ENCODE data around the gene ZBTB25. TPM values are rescaled to one million over a fixed set of nuclear protein-coding genes. Genes with fewer than 3 reads are reported as not detected.
A peak's percentile ranks its signal among the peaks of the same experiment; 100 is the strongest.

The ZBTB25 gene
- total and polyA plus RNA-seq, 2 experiments from 2014 or later: 11.3 to 13.3 TPM

GRCh38 chr14:64540208-64541202 lies 36.9 kb upstream of the ZBTB25 start, which contains the start of gene HSPA2:
HSPA2 (plus strand) TSS chr14:64540741; CDS start chr14:64540850, 109 bp downstream.
- TF ChIP-seq CTCF (IDR thresholded peaks at IDR 0.05; ENCODE audit: low read depth, low read length): peak; percentile 86

GRCh38 chr14:64536488-64537245 lies 33.0 kb upstream of the ZBTB25 start:
- Histone ChIP-seq H3K27me3 (peaks cover 9% of the 10 kb centered on the region), H3K27ac (no peak overlapping the region)

More at GRCh38 chr14:64540208-64541202, 36.9 kb upstream of the ZBTB25 start, which contains the start of gene HSPA2:
- Histone ChIP-seq H3K4me3 (peak within 1 kb of the TSS; percentile 28), H3K4me1 (ENCODE audit: low read depth) (no peaks in the 10 kb centered on the region), H3K9me3 (ENCODE audit: low read depth) (no peaks in the 10 kb centered on the region), H3K27me3 (peaks cover 9% of the 10 kb centered on the region), H3K36me3 (no peaks in the 10 kb centered on the region), H3K27ac (peak within 1 kb of the TSS; percentile 49)
- peak; percentile 78 to 100 for DNase-seq (ENCODE audit: low read depth in 1 of 2, low spot score in 1 of 2)

GRCh38 chr14:64531567-64531966 lies 27.9 kb upstream of the ZBTB25 start:
- no peak for TF ChIP-seq CTCF (IDR thresholded peaks at IDR 0.05; ENCODE audit: low read depth, low read length)
- no peak overlapping the region for H3K27ac ChIP-seq
- no peak for DNase-seq (ENCODE audit: low read depth in 1 of 2, low spot score in 1 of 2)

More at GRCh38 chr14:64536488-64537245, 33.0 kb upstream of the ZBTB25 start:
- TF ChIP-seq CTCF (IDR thresholded peaks at IDR 0.05; ENCODE audit: low read depth, low read length): no peak
- Histone ChIP-seq H3K9me3 (ENCODE audit: low read depth) (no peaks in the 10 kb centered on the region), H3K36me3 (no peaks in the 10 kb centered on the region), H3K4me1 (ENCODE audit: low read depth) (no peaks in the 10 kb centered on the region), H3K4me3 (no peak overlapping the region)
- DNase-seq (ENCODE audit: low read depth in 1 of 2, low spot score in 1 of 2): peak in 1 of 2 donors; percentile 58

GRCh38 chr14:64525354-64525753 lies 21.7 kb upstream of the ZBTB25 start:
- no peak for TF ChIP-seq CTCF (IDR thresholded peaks at IDR 0.05; ENCODE audit: low read depth, low read length)
- no peaks in the 10 kb centered on the region for H3K4me1 ChIP-seq (ENCODE audit: low read depth)
- no peaks in the 10 kb centered on the region for H3K27me3 ChIP-seq
- DNase-seq (ENCODE audit: low read depth in 1 of 2, low spot score in 1 of 2): no peak
- no peak overlapping the region for H3K4me3 ChIP-seq
- H3K27ac ChIP-seq: no peak overlapping the region
- no peaks in the 10 kb centered on the region for H3K9me3 ChIP-seq (ENCODE audit: low read depth)
- H3K36me3 ChIP-seq: peaks cover 17% of the 10 kb centered on the region

More at GRCh38 chr14:64531567-64531966, 27.9 kb upstream of the ZBTB25 start:
- H3K4me1 ChIP-seq (ENCODE audit: low read depth): no peaks in the 10 kb centered on the region
- no peak overlapping the region for H3K4me3 ChIP-seq
- no peaks in the 10 kb centered on the region for H3K36me3 ChIP-seq
- no peaks in the 10 kb centered on the region for H3K27me3 ChIP-seq
- H3K9me3 ChIP-seq (ENCODE audit: low read depth): no peaks in the 10 kb centered on the region

GRCh38 chr14:64522591-64523355 lies 19.1 kb upstream of the ZBTB25 start:
- H3K9me3 ChIP-seq (ENCODE audit: low read depth): no peaks in the 10 kb centered on the region
- peaks cover 17% of the 10 kb centered on the region for H3K36me3 ChIP-seq
- no peak overlapping the region for H3K27ac ChIP-seq
- TF ChIP-seq CTCF (IDR thresholded peaks at IDR 0.05; ENCODE audit: low read depth, low read length): no peak
- H3K27me3 ChIP-seq: no peaks in the 10 kb centered on the region
- no peak overlapping the region for H3K4me3 ChIP-seq
- H3K4me1 ChIP-seq (ENCODE audit: low read depth): no peaks in the 10 kb centered on the region
- DNase-seq (ENCODE audit: low read depth in 1 of 2, low spot score in 1 of 2): no peak
